HEK293 (cell line): ENCODE data around the gene BCL11B.

Experiments used
- CTCF ChIA-PET: fragments of 350-600 bp; formaldehyde crosslinking; extraction: SDS; loops from one replicate; lab custom pipeline; 2021; ENCODE audit warnings: antibody characterized with exemption; lab: Yijun Ruan, JAX
- POLR2A ChIA-PET: fragments of 300-600 bp; formaldehyde crosslinking; extraction: SDS; loops from one replicate; lab custom pipeline; 2020; ENCODE audit warnings: antibody characterized with exemption, inconsistent platforms; lab: Yijun Ruan, JAX
- H3K27ac ChIP-seq: fragments of 200-500 bp; sonication (Bioruptor generic); 2 replicates; pipeline ENCODE4 v1.5.1; 2014; ENCODE audit warnings: low read depth, low read length, control low read depth, inconsistent platforms; ENCODE audit errors: extremely low read depth
- H3K36me3 ChIP-seq, 2 experiments: fragments of 200-500 bp in 1 of 2; sonication (Bioruptor generic) in 1 of 2; 1 replicate in 1 of 2; 2 replicates in 1 of 2; pipeline ENCODE4 v1.5.1; 2014 to 2017; ENCODE audit warnings: inconsistent platforms in 2 of 2, low read length in 2 of 2; ENCODE audit not compliant: control insufficient read depth in 2 of 2, insufficient read depth in 1 of 2
- H3K4me1 ChIP-seq: fragments of 200-500 bp; sonication (Bioruptor generic); 2 replicates; pipeline ENCODE4 v1.5.1; 2014; ENCODE audit warnings: mild to moderate bottlenecking, low read length, inconsistent platforms; ENCODE audit not compliant: control insufficient read depth, insufficient read depth
- H3K4me3 ChIP-seq: 2 replicates; pipeline ENCODE4 v1.5.1; 2011; ENCODE audit warnings: low read depth, mild to moderate bottlenecking, control low read depth, low read length, moderate library complexity
- H3K9me3 ChIP-seq: fragments of 200-500 bp; sonication (Bioruptor generic); 2 replicates; pipeline ENCODE4 v1.5.1; 2014; ENCODE audit warnings: low read depth, low read length, inconsistent platforms; ENCODE audit not compliant: control insufficient read depth, insufficient read depth
- HOXC10 ChIP-seq: sonication (generic); formaldehyde crosslinking; IDR thresholded peaks from 2 replicates; pipeline ENCODE4 v1.8.1; 2023; ENCODE audit warnings: mild to moderate bottlenecking, missing genetic modification reagents
- MYNN ChIP-seq: fragments of 450-650 bp; formaldehyde crosslinking; IDR thresholded peaks from 2 replicates; pipeline ENCODE4 v1.5.1; 2016; ENCODE audit warnings: missing biosample characterization, missing genetic modification characterization, borderline replicate concordance
- REPIN1 ChIP-seq: fragments of 450-650 bp; formaldehyde crosslinking; IDR thresholded peaks from 2 replicates; pipeline ENCODE4 v1.5.1; 2017; ENCODE audit warnings: missing biosample characterization, missing genetic modification characterization, low read depth
- SETDB1 ChIP-seq: IDR thresholded peaks from one replicate; pipeline ENCODE4 v1.6.1; 2017; ENCODE audit warnings: mild to moderate bottlenecking, low read length, moderate library complexity, mixed read lengths; ENCODE audit not compliant: insufficient read length
- SP3 ChIP-seq: fragments of 450-650 bp; formaldehyde crosslinking; IDR thresholded peaks from 2 replicates; pipeline ENCODE4 v1.5.1; 2016; ENCODE audit warnings: missing biosample characterization, missing genetic modification characterization
- ZBTB1 ChIP-seq: fragments of 450-650 bp; formaldehyde crosslinking; IDR thresholded peaks from 2 replicates; pipeline ENCODE4 v1.5.1; 2016; ENCODE audit warnings: missing biosample characterization, missing genetic modification characterization
- ZFP3 ChIP-seq: fragments of 450-650 bp; formaldehyde crosslinking; IDR thresholded peaks from 2 replicates; pipeline ENCODE4 v1.5.1; 2016; ENCODE audit warnings: low read depth, missing biosample characterization, missing genetic modification characterization
- ZIC2 ChIP-seq: fragments of 450-650 bp; formaldehyde crosslinking; IDR thresholded peaks from 2 replicates; pipeline ENCODE4 v1.5.1; 2016; ENCODE audit warnings: missing biosample characterization, missing genetic modification characterization
- ZNF121 ChIP-seq: fragments of 450-650 bp; formaldehyde crosslinking; IDR thresholded peaks from 2 replicates; pipeline ENCODE4 v1.5.1; 2016; ENCODE audit warnings: missing biosample characterization, missing genetic modification characterization
- ZNF132 ChIP-seq: fragments of 450-650 bp; formaldehyde crosslinking; IDR thresholded peaks from 2 replicates; pipeline ENCODE4 v1.5.1; 2017; ENCODE audit warnings: missing biosample characterization, missing genetic modification characterization, borderline replicate concordance
- ZNF202 ChIP-seq: fragments of 450-650 bp; formaldehyde crosslinking; IDR thresholded peaks from 2 replicates; pipeline ENCODE4 v1.5.1; 2016; ENCODE audit warnings: missing biosample characterization, missing genetic modification characterization, borderline replicate concordance
- ZNF23 ChIP-seq: fragments of 450-650 bp; formaldehyde crosslinking; IDR thresholded peaks from 2 replicates; pipeline ENCODE4 v1.5.1; 2016; ENCODE audit warnings: missing biosample characterization, missing genetic modification characterization, borderline replicate concordance
- ZNF530 ChIP-seq: fragments of 450-650 bp; formaldehyde crosslinking; IDR thresholded peaks from 2 replicates; pipeline ENCODE4 v1.5.1; 2016; ENCODE audit warnings: low read depth, missing biosample characterization, missing genetic modification characterization
- ZNF777 ChIP-seq: fragments of 450-650 bp; formaldehyde crosslinking; IDR thresholded peaks from 2 replicates; pipeline ENCODE4 v1.5.1; 2017; ENCODE audit warnings: missing biosample characterization, missing genetic modification characterization, borderline replicate concordance
- ZNF791 ChIP-seq: fragments of 450-650 bp; formaldehyde crosslinking; IDR thresholded peaks from 2 replicates; pipeline ENCODE4 v1.5.1; 2016; ENCODE audit warnings: missing biosample characterization, missing genetic modification characterization
- ZSCAN23 ChIP-seq: fragments of 450-650 bp; formaldehyde crosslinking; IDR thresholded peaks from 2 replicates; pipeline ENCODE4 v1.5.1; 2016; ENCODE audit warnings: missing biosample characterization, missing genetic modification characterization
- TF ChIP-seq, protein P1 (sequence below): fragments of 450-650 bp; formaldehyde crosslinking; IDR thresholded peaks from 2 replicates; pipeline ENCODE4 v1.5.1; 2016; ENCODE audit warnings: missing biosample characterization, missing genetic modification characterization
- TF ChIP-seq, protein P2 (sequence below): fragments of 450-650 bp; formaldehyde crosslinking; IDR thresholded peaks from 2 replicates; pipeline ENCODE4 v1.5.1; 2016; ENCODE audit warnings: missing biosample characterization, missing genetic modification characterization
- TF ChIP-seq, protein P3 (sequence below): fragments of 450-650 bp; formaldehyde crosslinking; IDR thresholded peaks from 2 replicates; pipeline ENCODE4 v1.5.1; 2016; ENCODE audit warnings: missing biosample characterization, missing genetic modification characterization
- TF ChIP-seq, protein P4 (sequence below): fragments of 450-650 bp; formaldehyde crosslinking; IDR thresholded peaks from 2 replicates; pipeline ENCODE4 v1.5.1; 2017; ENCODE audit warnings: missing biosample characterization, missing genetic modification characterization

BCL11B gene

DNA sequence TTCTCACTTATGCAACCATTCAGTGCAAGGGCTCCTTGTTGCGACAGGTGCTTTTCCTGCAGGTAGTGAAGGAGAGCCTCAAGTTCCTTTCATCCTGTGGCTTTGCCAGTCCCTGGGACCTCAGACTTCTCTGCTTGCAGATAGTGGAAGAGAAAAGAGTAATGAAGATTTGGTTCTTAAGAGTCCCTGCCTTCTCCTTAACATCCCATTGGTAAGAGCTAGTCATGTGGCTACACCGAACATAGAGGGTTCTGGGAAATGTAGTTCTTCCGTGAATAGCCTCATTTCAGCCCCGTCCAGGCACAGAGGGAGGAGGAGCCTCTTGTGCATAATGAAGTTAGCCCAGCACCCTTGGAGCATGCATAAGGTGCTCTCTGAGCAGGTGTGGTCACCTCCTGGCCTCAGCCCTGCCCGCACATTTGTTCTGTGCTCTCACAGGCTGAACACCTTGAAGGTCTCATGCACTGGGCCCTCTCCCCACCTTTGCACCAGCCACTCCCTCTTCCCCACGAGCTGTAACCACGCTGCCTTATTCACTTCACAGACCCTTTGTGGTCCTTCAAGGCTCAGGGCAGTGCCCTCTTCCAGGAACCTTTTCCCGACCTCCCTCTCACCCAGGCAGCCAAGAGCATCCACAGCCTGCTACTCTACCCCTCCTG is 134.0 kb downstream of the BCL11B start:
- CTCF ChIA-PET, result interaction anchor here (0.6 kb wide), 1 partner anchor 1445 kb away, joined by 3 read pairs; no protein-coding TSS in a partner anchor
- Histone ChIP-seq H3K36me3 (no peaks in the 10 kb centered on the region), H3K4me3 (no peak overlapping the region), H3K9me3 (no peaks in the 10 kb centered on the region)
- POLR2A ChIA-PET, result no interaction called here
- no peak for TF ChIP-seq ZSCAN23 (tag by site-specific recombination)
- TF ChIP-seq MYNN (tag by site-specific recombination), result peak; percentile 75; the same call in 1 of the 2 replicates
- TF ChIP-seq, all 188 proteins: peak for 1
- no peaks in the 10 kb centered on the region for H3K4me1 ChIP-seq
- H3K27ac ChIP-seq, result no peak overlapping the region

DNA sequence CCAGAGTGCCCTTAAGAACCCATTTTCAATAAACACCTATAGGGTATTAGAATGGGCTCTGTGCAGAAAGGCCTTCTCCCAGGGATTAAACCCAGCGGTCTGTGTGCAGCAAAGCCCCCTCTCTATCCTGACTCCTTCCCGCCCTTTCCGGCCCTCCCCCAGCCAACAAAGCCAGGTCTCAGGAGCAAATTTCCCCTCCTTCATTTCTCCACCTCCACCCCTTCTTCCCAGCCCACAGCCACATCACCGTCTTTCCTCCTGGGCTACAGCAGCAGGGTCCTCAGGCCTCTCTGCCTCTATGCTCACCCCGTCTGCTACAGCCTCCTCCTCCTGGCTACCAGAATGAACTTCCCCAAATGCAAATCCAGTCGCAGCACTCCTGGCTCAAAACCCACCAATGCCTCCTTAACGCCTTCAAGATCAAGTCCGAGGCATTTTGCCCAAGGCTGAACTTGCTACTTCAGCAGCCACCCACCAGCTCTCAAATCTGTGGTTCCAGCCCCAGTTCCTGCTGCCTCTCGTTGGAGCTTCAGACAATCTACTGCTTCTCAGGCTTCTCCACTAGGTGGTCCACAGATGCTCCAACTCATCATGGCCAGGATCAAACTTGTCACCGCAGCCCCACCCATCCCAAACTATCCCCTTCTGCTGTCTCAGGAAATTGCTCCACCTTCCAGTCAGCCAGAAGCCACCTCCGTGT is 134.8 kb downstream of the BCL11B start:
- Histone ChIP-seq H3K4me3 (no peak overlapping the region), H3K9me3 (no peaks in the 10 kb centered on the region)
- TF ChIP-seq, protein P1, sequence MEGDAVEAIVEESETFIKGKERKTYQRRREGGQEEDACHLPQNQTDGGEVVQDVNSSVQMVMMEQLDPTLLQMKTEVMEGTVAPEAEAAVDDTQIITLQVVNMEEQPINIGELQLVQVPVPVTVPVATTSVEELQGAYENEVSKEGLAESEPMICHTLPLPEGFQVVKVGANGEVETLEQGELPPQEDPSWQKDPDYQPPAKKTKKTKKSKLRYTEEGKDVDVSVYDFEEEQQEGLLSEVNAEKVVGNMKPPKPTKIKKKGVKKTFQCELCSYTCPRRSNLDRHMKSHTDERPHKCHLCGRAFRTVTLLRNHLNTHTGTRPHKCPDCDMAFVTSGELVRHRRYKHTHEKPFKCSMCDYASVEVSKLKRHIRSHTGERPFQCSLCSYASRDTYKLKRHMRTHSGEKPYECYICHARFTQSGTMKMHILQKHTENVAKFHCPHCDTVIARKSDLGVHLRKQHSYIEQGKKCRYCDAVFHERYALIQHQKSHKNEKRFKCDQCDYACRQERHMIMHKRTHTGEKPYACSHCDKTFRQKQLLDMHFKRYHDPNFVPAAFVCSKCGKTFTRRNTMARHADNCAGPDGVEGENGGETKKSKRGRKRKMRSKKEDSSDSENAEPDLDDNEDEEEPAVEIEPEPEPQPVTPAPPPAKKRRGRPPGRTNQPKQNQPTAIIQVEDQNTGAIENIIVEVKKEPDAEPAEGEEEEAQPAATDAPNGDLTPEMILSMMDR (tag by site-specific recombination), result peak; percentile 41; the same call in 1 of the 2 replicates
- no peak for TF ChIP-seq ZFP3 (tag by site-specific recombination)
- TF ChIP-seq, all 188 proteins: peak for 1
- Histone ChIP-seq H3K27ac (no peak overlapping the region), H3K4me1 (no peaks in the 10 kb centered on the region), H3K36me3 (no peaks in the 10 kb centered on the region)
- POLR2A ChIA-PET, result no interaction called here
- CTCF ChIA-PET, result no interaction called here

DNA sequence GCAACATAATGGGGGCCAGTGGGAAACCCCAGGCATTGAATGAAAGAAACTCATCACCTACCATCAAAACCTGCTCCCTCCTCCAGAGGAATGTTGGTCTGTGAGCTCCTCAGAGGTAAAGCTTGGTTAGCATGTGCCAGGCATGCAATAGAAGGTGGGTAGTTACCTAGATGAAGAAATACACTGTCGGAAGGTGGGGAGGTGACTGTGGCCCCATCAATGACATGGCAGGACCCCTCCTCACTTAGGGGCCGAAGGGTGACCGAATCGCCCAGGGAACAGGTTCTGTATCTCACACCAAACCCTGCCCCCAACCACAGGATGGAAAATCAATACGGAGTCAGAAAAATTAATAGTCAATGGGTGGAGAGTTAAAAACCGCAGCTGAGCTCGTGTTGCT is 135.6 kb downstream of the BCL11B start:
- Histone ChIP-seq H3K4me3 (no peak overlapping the region), H3K36me3 (no peaks in the 10 kb centered on the region), H3K9me3 (no peaks in the 10 kb centered on the region), H3K4me1 (no peaks in the 10 kb centered on the region), H3K27ac (no peak overlapping the region)
- TF ChIP-seq ZBTB1 (tag by site-specific recombination) (no peak), ZNF23 (no peak), ZIC2 (tag by site-specific recombination) (no peak), MYNN (tag by site-specific recombination) (no peak), ZNF777 (tag by site-specific recombination) (no peak), ZNF202 (no peak), ZNF791 (no peak), SETDB1 (no peak), ZNF530 (no peak), SP3 (no peak), ZNF121 (tag by site-specific recombination) (no peak), HOXC10 (CRISPR knock-in tag) (no peak), ZNF132 (tag by site-specific recombination) (no peak), REPIN1 (no peak)
- TF ChIP-seq, protein P2, sequence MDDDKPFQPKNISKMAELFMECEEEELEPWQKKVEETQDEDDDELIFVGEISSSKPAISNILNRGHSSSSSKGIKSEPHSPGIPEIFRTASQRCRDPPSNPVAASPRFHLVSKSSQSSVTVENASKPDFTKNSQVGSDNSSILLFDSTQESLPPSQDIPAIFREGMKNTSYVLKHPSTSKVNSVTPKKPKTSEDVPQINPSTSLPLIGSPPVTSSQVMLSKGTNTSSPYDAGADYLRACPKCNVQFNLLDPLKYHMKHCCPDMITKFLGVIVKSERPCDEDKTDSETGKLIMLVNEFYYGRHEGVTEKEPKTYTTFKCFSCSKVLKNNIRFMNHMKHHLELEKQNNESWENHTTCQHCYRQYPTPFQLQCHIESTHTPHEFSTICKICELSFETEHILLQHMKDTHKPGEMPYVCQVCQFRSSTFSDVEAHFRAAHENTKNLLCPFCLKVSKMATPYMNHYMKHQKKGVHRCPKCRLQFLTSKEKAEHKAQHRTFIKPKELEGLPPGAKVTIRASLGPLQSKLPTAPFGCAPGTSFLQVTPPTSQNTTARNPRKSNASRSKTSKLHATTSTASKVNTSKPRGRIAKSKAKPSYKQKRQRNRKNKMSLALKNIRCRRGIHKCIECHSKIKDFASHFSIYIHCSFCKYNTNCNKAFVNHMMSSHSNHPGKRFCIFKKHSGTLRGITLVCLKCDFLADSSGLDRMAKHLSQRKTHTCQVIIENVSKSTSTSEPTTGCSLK (tag by site-specific recombination), result no peak
- TF ChIP-seq, protein P3, sequence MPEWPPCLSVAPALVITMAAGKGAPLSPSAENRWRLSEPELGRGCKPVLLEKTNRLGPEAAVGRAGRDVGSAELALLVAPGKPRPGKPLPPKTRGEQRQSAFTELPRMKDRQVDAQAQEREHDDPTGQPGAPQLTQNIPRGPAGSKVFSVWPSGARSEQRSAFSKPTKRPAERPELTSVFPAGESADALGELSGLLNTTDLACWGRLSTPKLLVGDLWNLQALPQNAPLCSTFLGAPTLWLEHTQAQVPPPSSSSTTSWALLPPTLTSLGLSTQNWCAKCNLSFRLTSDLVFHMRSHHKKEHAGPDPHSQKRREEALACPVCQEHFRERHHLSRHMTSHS (tag by site-specific recombination), result no peak
- TF ChIP-seq, protein P4, sequence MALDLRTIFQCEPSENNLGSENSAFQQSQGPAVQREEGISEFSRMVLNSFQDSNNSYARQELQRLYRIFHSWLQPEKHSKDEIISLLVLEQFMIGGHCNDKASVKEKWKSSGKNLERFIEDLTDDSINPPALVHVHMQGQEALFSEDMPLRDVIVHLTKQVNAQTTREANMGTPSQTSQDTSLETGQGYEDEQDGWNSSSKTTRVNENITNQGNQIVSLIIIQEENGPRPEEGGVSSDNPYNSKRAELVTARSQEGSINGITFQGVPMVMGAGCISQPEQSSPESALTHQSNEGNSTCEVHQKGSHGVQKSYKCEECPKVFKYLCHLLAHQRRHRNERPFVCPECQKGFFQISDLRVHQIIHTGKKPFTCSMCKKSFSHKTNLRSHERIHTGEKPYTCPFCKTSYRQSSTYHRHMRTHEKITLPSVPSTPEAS, result no peak
- ChIA-PET POLR2A (no interaction called here), CTCF (no interaction called here)
